Measurements from ENCODE around the gene ZBTB7C. TPM values are rescaled to one million over a fixed set of nuclear protein-coding genes. Genes with fewer than 3 reads are reported as not detected.

Gene ZBTB7C
- polyA plus RNA-seq, 1 donor (not counting 4 experiments of a cell fraction or from before 2014, with no cell fraction given) = 0.58 TPM

GRCh38 chr18:48164116-48164515, 245.1 kb downstream of the ZBTB7C start:
- H3K9me1 ChIP-seq (ENCODE audit: control insufficient read depth, extremely low read depth, insufficient read depth, low read length) = peaks cover 2% of the 10 kb centered on the region
- no peaks in the 10 kb centered on the region for H3K36me3 ChIP-seq (ENCODE audit: control insufficient read depth in 2 of 2, extremely low read depth in 1 of 2, insufficient read depth in 2 of 2, low read length in 2 of 2)
- H3K4me3 ChIP-seq (ENCODE audit: control insufficient read depth in 2 of 3, extremely low read depth in 1 of 3, insufficient read depth in 2 of 3, low read depth in 1 of 3, low read length in 3 of 3) = no peak overlapping the region
- peaks cover 13% of the 10 kb centered on the region for H3K4me1 ChIP-seq (ENCODE audit: control insufficient read depth, extremely low read depth, insufficient read depth, low read length)
- dilution Hi-C loops (cut with MboI; ENCODE audit: extremely low pct_ligation_motif_present, low sequenced_read_pairs) = no loop called here
- no peak overlapping the region for H3K4me2 ChIP-seq (ENCODE audit: control insufficient read depth, extremely low read depth, insufficient read depth, low read depth, low read length)
- no peak overlapping the region for H3K9ac ChIP-seq (ENCODE audit: control insufficient read depth, extremely low read depth, insufficient read depth, low read length)
- H3K27ac ChIP-seq (ENCODE audit: control insufficient read depth, insufficient read depth, low read length) = no peak overlapping the region
- no peak for FAIRE-seq
- peaks cover 5% of the 10 kb centered on the region for H3K27me3 ChIP-seq (ENCODE audit: control insufficient read depth, extremely low read depth, insufficient read depth, low read length)
- no peak overlapping the region for H2AFZ ChIP-seq (ENCODE audit: control insufficient read depth, low read length)
- no peaks in the 10 kb centered on the region for H3K9me3 ChIP-seq (ENCODE audit: control insufficient read depth, low read depth, low read length)
- H3K79me2 ChIP-seq (ENCODE audit: control insufficient read depth, insufficient read depth, low read length) = no peaks in the 10 kb centered on the region
- H4K20me1 ChIP-seq (ENCODE audit: control insufficient read depth, extremely low read depth, insufficient read depth, low read length) = no peaks in the 10 kb centered on the region
- no peak for DNase-seq (ENCODE audit: low read depth, low spot score)
- no peak for TF ChIP-seq CTCF (optimal IDR thresholded peaks at IDR 0.05 in 1 of 3, IDR thresholded peaks at IDR 0.05 in 1 of 3, conservative IDR thresholded peaks at IDR 0.05 in 1 of 3; ENCODE audit: extremely low read depth in 1 of 3, insufficient read depth in 2 of 3, low read length in 3 of 3)
- no peak for TF ChIP-seq EZH2 (IDR thresholded peaks at IDR 0.05; ENCODE audit: low read length)

- H3K27ac ChIP-seq (ENCODE audit: control insufficient read depth, insufficient read depth, low read length) = no peak overlapping the region
- dilution Hi-C loops (cut with MboI; ENCODE audit: extremely low pct_ligation_motif_present, low sequenced_read_pairs) = no loop called here
- no peaks in the 10 kb centered on the region for H3K9me3 ChIP-seq (ENCODE audit: control insufficient read depth, low read depth, low read length)
- H3K4me3 ChIP-seq (ENCODE audit: control insufficient read depth in 2 of 3, extremely low read depth in 1 of 3, insufficient read depth in 2 of 3, low read depth in 1 of 3, low read length in 3 of 3) = no peak overlapping the region
- H3K4me1 ChIP-seq (ENCODE audit: control insufficient read depth, extremely low read depth, insufficient read depth, low read length) = peaks cover 13% of the 10 kb centered on the region
- H2AFZ ChIP-seq (ENCODE audit: control insufficient read depth, low read length) = no peak overlapping the region
- H4K20me1 ChIP-seq (ENCODE audit: control insufficient read depth, extremely low read depth, insufficient read depth, low read length) = no peaks in the 10 kb centered on the region
- no peak overlapping the region for H3K9ac ChIP-seq (ENCODE audit: control insufficient read depth, extremely low read depth, insufficient read depth, low read length)
- H3K36me3 ChIP-seq (ENCODE audit: control insufficient read depth in 2 of 2, extremely low read depth in 1 of 2, insufficient read depth in 2 of 2, low read length in 2 of 2) = no peaks in the 10 kb centered on the region
- H3K79me2 ChIP-seq (ENCODE audit: control insufficient read depth, insufficient read depth, low read length) = no peaks in the 10 kb centered on the region
- H3K9me1 ChIP-seq (ENCODE audit: control insufficient read depth, extremely low read depth, insufficient read depth, low read length) = peaks cover 2% of the 10 kb centered on the region
- TF ChIP-seq EZH2 (IDR thresholded peaks at IDR 0.05; ENCODE audit: low read length) = no peak
- TF ChIP-seq CTCF (optimal IDR thresholded peaks at IDR 0.05 in 1 of 3, IDR thresholded peaks at IDR 0.05 in 1 of 3, conservative IDR thresholded peaks at IDR 0.05 in 1 of 3; ENCODE audit: extremely low read depth in 1 of 3, insufficient read depth in 2 of 3, low read length in 3 of 3) = no peak
- FAIRE-seq (no peak), DNase-seq (ENCODE audit: low read depth, low spot score) (no peak)
- H3K4me2 ChIP-seq (ENCODE audit: control insufficient read depth, extremely low read depth, insufficient read depth, low read depth, low read length) = no peak overlapping the region
- peaks cover 2% of the 10 kb centered on the region for H3K27me3 ChIP-seq (ENCODE audit: control insufficient read depth, extremely low read depth, insufficient read depth, low read length)
These were observed 245.5 kb downstream of the ZBTB7C start for GRCh38 chr18:48163738-48164115.
